ENCODE measurements around the gene MVB12B. TPM values are rescaled to one million over a fixed set of nuclear protein-coding genes. Genes with fewer than 3 reads are reported as not detected.

MVB12B gene
- polyA plus RNA-seq, 4 donors, result 16.3 to 20.3 (median 18.0) TPM

GRCh38 chr9:126514037-126514821 lies 187.6 kb downstream of the MVB12B start:
- no peak for DNase-seq (ENCODE audit: low read depth in 4 of 4, low spot score in 3 of 4)

- no peak for DNase-seq (ENCODE audit: low read depth in 4 of 4, low spot score in 3 of 4)
Observed at GRCh38 chr9:126515001-126515872, 188.6 kb downstream of the MVB12B start.

DNA sequence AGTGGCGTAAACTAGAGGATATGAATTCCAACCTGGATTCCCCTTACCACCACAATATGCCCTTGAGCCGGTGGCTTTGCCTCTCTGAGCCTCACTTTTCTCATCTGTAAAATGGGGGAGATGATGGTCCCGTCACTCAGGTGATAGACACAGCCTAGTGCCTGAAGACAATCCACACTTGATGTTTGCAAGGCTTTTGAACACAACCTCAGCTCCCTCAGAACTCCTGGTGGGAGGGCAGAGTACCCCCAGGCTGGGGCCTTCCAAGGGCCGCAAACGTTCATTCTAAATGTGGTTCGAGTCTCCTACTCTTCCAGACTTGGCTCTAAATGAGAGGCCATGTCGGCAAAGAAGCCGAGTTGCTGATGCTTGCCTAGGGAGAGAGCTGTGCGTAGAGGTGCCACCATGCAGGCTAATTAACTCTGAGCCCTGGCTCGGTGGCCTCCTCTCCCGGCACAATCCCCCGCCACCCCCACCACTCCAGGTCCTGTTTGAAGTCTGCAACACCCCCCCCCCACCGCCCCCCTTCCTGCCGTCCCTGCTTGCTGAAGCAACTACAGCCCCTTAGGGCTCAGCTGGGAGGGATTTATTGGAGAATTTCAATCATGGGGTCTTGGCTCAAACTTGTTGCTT lies 189.4 kb downstream of the MVB12B start:
- DNase-seq (ENCODE audit: low read depth in 4 of 4, low spot score in 3 of 4), result no peak

GRCh38 chr9:126516561-126516935 lies 189.9 kb downstream of the MVB12B start:
- no peak for DNase-seq (ENCODE audit: low read depth in 4 of 4, low spot score in 3 of 4)

DNA sequence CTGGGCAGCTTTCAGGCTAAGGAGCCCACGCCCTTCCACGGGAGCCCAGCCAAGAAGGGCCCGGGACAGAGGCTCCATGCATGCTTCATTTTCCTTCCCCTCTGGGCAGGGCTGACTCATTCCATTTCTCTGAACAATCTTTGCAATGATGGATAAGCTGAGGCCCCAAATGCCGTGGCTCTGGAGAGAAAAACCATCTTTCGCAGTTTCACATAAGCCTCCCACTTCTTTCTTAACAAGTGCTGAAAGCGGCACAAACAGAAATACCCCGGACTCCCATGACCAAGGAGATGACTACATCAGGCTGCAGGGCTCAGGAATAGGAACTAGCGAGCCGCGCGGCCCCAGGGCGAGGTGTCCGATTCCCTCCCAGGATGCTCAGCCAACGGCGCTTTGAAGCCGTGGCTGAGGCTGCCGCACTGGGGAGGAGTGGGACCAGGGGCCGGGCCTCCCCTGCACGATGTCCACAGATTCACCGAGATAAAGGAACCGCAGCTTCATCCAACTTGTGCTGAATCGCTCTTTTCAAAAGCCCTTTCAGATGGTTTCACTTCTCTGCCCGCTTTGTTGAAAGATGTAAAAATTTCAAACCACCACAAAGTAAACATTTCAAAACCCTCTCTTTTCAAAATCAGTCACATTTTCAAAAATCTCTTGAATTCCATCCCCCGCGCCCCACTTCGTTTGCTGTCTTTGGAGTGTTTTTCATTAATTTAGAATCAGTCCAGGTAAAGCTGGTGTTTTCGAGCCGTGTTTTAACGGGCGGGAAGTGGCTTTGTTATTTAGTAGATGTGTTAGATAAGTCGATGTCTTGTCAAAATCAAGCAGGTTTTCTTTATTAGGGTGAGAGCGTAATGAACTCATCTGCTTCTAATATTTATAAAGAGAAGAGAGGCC lies 190.6 kb downstream of the MVB12B start:
- no peak for DNase-seq (ENCODE audit: low read depth in 4 of 4, low spot score in 3 of 4)

DNA sequence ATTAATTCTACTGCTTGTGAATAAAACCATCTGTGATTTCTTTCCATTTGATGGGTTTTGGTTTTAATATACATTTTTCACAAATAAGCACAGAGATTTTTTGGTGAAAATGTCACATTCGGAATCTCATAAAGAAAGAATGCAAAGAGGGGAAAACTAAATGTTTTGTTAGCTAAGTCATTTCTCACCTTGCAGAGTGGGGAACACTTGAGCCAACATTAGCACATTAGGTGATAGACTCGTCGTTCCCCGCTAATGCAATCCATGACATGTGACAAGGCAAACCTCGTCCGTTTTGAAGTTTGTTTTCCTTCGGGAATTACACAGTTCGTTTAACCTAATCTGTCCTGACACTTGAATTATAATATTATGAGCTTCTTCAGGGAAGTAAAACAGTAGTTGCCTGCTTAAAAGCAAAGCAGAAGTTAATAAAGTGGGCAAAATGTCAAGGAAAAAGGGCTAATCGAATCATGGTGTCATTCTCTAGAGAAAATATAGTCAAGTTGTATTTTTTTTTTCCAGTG lies 191.3 kb downstream of the MVB12B start:
- DNase-seq (ENCODE audit: low read depth in 4 of 4, low spot score in 3 of 4), result no peak

DNA sequence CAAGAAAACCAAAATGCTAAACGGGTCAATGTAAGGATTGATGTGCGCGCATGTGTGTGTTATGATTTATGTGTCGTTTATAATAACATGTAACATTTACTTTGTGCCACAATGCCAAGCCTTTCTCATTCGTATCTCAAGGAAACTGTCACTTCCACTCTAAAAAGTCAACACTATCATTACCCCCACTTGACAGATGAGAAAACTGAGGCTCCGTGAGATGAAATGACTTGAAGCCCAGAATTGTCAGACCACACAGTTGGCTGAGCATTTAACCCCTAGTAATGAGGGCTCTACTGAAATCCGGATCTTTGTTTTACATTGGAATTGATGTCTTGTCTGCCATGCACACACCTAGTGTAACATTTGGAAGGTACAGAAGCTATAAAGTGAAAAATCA lies 192.1 kb downstream of the MVB12B start:
- DNase-seq (ENCODE audit: low read depth in 4 of 4, low spot score in 3 of 4), result no peak

GRCh38 chr9:126519660-126520420 lies 193.2 kb downstream of the MVB12B start:
- no peak for DNase-seq (ENCODE audit: low read depth in 4 of 4, low spot score in 3 of 4)

GRCh38 chr9:126520453-126520852 lies 193.8 kb downstream of the MVB12B start:
- no peak for DNase-seq (ENCODE audit: low read depth in 4 of 4, low spot score in 3 of 4)

DNA sequence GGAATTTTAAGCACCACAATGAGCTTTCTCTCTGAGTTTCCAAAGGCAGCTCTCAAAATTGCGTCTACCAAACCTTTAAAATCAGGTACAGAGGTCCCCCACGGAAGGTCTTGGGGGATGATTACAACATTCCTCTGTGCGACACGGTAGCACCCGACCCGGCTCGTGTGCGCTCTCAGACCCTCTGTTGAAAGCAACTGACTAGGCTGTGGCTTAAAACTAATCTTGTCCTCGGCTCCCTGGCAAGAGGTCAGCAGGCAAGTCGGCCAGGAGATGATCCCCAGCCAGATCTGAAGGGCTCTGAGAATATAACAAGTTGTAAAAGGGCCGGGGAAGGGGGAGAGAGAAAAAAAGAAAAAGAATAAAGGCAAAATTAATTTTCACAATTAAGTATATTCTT lies 194.5 kb downstream of the MVB12B start:
- no peak for DNase-seq (ENCODE audit: low read depth in 4 of 4, low spot score in 3 of 4)

GRCh38 chr9:126521551-126521950 lies 194.9 kb downstream of the MVB12B start:
- no peak for DNase-seq (ENCODE audit: low read depth in 4 of 4, low spot score in 3 of 4)

DNA sequence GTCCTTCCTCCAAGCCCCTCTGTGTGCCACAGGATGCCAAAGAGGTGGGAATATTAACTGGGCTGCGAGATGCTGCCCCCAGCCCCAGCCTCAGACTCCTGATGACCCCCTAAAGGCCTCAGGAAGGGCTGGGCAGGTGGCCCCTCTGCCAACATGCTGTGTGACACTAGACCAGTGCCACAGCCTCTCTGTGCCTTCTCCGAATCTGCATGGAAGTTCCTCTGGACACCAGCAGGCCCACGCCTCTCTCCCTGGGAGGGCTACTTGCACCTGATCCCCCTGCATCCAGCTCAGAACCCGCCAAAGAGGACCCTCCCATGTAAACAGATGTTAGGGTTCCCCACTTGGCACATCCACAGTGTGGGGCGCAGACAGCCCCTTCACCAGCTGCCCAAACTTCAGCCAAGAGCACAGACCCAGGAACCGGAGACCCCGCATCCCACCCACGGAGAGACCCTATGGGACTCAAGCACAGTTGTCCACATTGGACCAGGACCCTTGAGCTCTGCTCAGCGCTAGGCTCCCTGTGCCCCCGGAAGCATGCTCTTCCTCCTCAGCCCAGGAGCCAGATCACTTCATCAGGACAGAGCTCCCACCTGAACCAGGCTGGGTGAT lies 195.5 kb downstream of the MVB12B start:
- DNase-seq (ENCODE audit: low read depth in 4 of 4, low spot score in 3 of 4), result no peak

- DNase-seq (ENCODE audit: low read depth in 4 of 4, low spot score in 3 of 4), result no peak
Observed at GRCh38 chr9:126522612-126523356, 196.2 kb downstream of the MVB12B start.

- DNase-seq (ENCODE audit: low read depth in 4 of 4, low spot score in 3 of 4), result no peak
Observed at GRCh38 chr9:126523611-126524111, 197.0 kb downstream of the MVB12B start.

DNA sequence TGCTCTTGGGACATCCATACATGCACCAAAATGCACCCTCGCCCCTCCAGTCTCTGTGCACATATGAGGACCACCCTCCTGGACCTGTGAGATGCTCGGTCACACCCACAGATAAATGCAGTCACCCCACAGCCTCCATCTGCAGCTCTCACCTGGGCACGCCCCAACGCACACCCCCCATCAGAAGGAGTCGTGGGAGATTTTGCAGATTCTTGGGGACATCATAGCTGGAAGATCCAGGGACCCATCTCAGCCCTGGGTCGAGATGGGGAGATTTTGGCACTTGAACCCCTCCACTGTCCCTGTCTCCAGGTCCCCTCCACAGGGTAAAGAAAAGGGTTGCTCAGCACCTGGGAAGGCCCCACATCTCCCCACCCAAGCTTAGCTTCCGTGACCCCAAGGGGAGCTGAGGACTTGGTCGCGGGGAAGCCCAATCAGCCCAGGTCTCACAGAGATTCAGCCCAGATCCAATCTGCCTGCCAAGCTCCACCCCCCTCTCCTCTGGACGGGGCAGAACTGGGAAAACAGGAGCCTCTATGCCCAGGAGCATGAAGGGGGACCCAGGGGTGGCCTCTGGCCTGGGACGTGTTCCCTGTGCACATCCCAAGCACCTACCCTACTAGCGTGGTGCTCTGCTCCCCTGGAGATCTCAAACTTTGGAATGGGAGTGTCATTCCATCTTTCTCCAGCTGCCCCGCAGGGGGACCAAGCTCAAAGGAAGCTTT lies 197.9 kb downstream of the MVB12B start:
- no peak for DNase-seq (ENCODE audit: low read depth in 4 of 4, low spot score in 3 of 4)

- no peak for DNase-seq (ENCODE audit: low read depth in 4 of 4, low spot score in 3 of 4)
Observed at GRCh38 chr9:126526218-126527108, 199.8 kb downstream of the MVB12B start.
